Measurements from ENCODE around the gene SAG.

SAG gene

DNA sequence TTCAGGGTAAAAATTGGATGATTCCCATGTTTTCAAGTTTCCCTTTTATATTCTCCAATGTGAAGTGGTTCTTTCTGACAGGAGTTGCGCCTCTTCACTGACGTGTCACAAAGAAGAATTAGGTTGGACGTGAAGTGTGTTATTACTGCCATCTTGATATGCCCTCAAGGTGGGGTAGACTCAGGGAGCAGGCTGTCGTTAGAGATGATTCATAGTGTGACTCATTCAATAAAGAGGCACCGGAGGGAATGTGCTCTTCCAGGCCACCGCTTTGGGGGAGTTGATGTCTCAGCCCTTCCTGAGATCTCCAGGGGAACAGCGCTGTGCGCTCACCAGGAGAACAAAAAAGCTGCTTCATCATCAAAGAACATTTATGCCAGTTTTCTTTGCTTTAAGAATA, 43.1 kb downstream of the SAG start:
- DNase-seq: peak in 40 of 42 donors; percentile 31 to 93 (median 71)
- intact Hi-C loops (cut with DNase I): loop anchor here (5.0 to 10.0 kb wide), 2 partner anchors 37 to 84 kb away; no protein-coding TSS in a partner anchor

DNA sequence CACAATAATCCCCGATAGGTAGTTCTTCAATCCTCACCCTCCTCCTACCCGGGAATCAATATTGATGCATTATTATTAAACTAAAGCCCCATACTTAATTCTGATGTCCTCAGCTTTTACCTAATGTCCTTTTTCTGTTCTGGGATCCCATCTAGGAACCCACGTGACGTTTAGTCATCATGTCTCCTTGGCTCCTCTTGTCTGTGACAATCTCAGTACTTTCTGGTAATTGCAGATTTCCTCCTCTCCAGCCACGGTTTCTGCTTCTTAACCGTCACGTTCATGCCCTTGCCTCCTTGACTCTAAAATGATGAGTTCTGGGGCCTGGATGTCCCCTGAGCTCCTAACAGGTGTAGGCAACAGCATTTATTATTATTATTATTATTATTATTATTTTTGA, 43.8 kb downstream of the SAG start:
- DNase-seq: no peak

DNA sequence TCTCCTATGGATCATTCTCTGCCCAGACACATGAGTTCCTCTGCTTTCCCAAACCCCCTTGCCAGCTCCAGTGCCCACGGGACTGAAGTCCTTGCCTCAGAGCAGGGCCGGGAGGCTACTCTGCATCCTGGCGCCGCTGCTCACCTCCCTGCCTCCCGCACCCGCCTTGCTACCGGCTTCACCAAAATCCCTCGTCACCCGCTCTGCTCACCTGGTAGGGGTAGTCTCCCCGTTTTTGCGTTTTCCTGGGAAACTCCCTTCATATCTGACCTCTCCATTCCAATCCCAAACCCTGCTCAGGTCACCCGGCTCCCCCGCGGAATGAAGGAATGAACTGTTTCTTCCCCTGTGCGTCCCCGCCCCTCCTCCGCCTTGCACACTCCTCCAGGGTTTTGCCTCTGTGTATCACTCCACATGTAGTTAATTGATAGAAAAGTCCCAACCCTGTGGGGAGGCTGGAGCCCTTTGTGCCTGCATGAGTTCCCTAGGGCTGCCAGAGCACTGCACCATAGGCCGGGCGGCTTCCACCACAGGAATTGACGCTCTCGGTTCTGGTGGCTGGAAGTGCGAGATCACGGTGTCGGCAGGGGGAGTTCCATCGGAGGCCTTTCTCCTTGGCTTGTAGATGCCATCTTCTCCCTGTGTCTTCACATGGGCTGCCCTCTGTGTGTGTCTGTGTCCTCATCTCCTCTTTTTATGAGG, 44.7 kb downstream of the SAG start:
- no peak for DNase-seq
- intact Hi-C loops (cut with DNase I): loop anchor here (5.0 to 10.0 kb wide), 2 partner anchors 35 to 83 kb away; no protein-coding TSS in a partner anchor

More for the DNA sequence above, 43.8 kb downstream of the SAG start:
- intact Hi-C loops (cut with DNase I): loop anchor here (5.0 to 10.0 kb wide), 2 partner anchors 36 to 83 kb away; no protein-coding TSS in a partner anchor

DNA sequence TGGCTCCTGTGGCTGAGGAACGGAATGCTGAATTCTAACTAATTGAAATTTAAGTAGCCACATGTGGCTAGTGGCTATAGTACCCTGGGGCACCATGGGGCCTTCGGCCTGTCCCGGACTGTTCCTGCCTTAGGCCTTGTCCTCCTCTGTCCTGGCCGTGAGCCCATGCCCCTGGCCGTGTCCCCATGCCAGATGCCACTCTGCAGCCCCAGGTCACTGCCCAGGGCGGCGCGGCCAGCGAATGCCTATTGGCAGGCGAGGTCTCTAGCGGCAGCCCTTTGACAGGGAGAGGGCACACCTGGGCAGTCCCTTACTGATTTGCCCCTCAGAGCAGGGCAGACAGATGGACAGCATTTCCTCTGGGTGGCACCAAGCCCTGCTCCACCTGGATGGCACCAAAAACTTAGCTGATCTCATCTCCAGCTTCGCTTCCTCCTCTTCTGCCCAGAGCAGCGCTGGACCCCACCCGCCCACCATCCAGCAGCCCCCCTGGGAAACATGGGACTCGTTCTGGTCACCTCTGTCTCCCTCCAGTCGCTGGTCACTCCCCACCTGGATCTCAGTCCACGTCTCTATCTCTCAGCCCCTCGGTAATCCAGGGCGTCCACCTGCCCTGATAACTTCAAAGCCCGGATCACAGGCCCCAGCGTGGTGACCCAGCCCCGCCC, 45.6 kb downstream of the SAG start:
- intact Hi-C loops (cut with DNase I): loop anchor here (5.0 to 10.0 kb wide), 2 partner anchors 34 to 82 kb away; no protein-coding TSS in a partner anchor
- DNase-seq: no peak

DNA sequence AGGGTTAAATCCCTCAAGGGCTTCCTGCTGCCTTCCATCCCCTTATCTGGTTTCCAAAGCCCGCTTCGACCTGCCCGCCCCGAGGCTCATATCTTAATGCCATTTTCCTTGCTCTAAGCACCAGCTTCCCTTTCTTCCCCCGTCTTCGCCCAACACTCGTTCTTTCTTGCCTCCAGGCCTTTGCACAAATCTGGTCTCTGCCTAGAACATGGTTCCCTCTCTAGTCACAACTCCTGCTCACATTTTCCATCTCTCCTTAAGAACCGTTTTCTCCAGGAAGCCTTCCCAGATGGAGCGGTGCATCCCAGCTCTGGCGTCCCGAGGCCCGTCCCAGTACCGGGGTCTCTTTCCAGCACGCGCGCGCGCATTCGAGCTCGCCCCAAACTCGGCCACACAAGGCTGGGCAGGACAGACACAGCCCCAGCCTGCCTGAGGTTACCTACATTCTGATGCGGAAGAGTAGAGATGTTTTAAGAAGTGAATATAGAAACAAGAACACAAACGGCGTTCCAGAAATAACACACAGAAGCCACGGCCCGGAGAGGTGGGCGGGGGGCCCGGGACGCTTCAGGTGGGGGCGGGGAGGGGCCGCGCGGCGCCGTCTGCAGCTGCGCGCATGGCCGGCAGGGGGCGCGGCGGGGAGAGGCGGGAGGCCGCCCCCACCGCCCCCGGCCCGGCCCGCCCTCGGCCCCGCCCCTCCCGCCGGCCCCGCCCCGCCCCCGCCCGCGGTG, 46.3 kb downstream of the SAG start, which contains the start of gene DGKD:
Gene DGKD, plus strand, starts transcription at position 726 of the 731 bp plus-strand sequence. CDS start 25 bp downstream, outside the sequence.
- DNase-seq: peak in 33 of 42 donors; percentile 36 to 83 (median 65)
- intact Hi-C loops (cut with DNase I): loop anchor here (5.0 to 10.0 kb wide), 2 partner anchors 33 to 81 kb away; no protein-coding TSS in a partner anchor

DNA sequence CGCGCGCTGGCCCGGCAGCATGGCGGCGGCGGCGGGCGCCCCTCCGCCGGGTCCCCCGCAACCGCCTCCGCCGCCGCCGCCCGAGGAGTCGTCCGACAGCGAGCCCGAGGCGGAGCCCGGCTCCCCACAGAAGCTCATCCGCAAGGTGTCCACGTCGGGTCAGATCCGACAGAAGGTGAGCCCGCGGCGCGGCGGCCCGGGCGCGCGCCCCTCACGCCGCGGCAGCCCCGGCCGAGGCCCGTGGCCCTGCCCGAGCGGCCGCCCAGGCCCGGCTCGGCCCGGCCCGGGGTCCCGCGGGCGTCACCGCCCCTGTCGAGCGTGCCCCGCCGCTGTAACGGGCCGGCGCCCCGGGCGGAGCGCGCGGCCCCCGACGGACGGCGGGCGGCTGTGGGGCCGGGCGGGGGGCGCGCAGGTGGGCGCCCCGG, 46.9 kb downstream of the SAG start:
- intact Hi-C loops (cut with DNase I): loop anchor here (5.0 to 10.0 kb wide), 2 partner anchors 33 to 80 kb away; no protein-coding TSS in a partner anchor

DNA sequence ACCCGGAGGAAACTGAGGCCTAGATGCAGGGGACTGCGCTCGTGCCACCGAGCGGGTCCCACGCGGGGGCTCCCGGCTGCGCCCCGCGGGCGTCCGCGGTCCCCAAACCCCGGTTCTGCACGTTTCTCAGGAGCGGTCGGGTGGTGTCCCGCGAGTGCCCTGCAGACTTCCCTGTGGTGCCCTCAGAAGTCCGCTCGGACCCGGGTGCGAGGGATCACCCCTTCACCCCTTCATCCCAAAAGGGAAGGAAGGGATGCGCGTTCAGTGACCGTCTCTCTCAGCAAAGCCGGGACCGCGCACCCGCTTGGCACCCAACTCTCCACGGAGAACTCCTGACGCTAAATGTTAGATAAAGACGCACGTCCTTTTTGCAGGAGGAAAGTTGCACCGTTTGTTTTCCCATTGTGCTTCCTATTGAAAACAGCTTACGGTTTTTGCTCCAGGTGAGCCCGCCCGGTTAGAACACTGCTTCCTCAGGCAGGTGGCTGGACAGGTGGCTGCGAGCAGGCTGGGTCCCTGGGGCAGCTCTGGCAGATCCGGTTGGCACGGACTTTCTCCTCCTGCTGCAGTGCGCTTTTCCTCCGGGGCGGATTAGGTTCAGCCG, 47.5 kb downstream of the SAG start:
- DNase-seq: peak in 28 of 42 donors; percentile 13 to 70 (median 45)
- intact Hi-C loops (cut with DNase I): loop anchor here (5.0 to 10.0 kb wide), 2 partner anchors 32 to 80 kb away; no protein-coding TSS in a partner anchor

More for the DNA sequence above, 46.9 kb downstream of the SAG start:
- peak in 1 of 42 donors; percentile 49 for DNase-seq

DNA sequence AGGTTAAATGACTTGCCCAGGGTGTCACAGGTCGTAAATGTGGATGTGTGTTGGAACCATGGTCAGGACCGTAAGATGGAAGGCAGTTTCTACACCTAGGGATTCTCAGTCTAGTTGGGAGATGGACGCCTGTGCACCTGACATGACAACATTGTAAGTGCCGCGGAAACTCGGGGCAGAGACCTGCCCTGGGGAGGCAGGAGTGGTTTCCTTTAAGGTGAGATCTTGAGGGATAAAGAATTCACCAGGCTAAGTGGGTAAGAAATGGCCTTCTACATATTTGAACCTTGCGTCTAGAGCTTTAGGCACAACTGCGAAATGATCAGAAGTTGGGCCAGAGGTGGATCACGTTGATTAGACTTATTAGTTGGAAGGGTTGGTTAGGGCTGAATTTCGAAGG, 48.3 kb downstream of the SAG start:
- DNase-seq: peak in 2 of 42 donors; percentile 4 to 12
- intact Hi-C loops (cut with DNase I): loop anchor here (10.0 kb wide), 1 partner anchor 79 kb away; no protein-coding TSS in a partner anchor

DNA sequence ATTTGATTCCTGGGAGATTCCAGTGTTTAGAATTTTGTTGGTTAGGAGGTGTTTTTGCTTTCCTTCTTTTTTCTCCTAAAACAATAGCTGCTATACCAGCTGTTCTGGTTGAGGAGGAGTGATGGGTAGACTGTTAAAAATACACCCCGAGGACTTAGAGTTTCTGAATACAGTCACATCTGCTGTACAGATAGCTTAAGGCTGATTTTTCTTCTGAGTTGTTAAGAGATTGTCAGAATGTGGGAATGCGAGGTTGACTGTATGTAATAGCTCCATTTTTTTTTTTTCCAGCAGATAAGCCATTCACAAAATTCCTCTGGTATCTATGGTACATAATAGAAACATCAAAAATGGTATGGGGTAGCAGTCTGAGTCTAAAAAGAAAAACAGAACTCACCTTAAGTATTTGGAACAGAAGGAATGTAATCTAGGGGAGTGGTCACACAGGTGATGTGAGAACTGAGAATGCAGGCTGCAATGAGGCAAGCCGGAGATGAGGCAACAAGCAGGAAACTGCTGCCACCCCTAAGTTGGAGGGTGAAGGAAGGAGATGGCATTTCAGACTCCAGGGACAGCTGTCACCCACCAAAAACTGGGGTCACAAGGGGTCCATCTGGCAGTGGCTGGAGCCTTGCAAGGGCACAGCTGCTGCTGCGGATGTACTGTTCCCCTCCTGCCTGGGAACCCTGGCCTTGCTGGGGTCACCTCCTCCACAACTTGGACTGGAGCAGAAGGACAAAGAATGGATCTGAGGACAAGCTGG, 49.1 kb downstream of the SAG start:
- intact Hi-C loops (cut with DNase I): loop anchor here (10.0 kb wide), 1 partner anchor 78 kb away; no protein-coding TSS in a partner anchor
- DNase-seq: peak in 2 of 42 donors; percentile 5 to 12

DNA sequence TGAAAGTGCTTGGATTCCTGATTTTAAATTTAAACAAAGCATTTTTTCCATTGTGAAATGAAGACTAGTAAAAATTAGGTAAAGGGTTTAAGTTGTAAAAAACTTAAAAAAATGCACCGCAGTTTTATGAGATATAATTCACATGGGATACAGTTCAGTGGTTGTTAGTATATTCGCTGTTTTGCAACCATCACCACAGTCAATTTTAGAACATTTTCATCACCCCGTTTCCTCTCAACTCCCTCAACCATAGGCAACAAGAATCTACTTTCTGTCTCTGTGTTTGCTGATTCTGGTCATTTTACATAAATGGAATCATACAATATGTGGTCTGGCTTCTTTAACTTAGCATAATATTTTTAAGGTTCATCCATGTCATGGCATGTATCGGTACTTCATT, 50.7 kb downstream of the SAG start:
- intact Hi-C loops (cut with DNase I): loop anchor here (10.0 kb wide), 1 partner anchor 76 kb away; no protein-coding TSS in a partner anchor
- DNase-seq: no peak

DNA sequence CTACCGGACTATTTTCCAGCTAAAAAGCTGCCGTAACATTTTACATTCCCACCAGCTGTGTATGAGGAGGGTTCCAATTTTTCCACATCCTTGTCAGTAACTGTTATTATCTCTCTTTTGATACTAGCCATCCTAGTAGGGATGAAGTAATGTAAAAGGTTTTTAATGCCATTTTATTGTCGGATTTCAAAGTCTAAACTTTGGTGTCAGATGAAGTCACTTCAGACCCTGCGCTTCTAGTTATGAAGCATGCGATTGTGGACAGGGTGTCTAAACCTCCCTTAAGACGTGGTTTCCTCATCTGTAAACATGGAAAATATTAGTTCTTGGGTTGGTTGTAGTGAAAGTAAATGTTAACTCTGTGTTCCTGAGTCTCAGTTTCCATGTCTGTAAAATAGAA, 51.3 kb downstream of the SAG start:
- intact Hi-C loops (cut with DNase I): loop anchor here (10.0 kb wide), 1 partner anchor 76 kb away; no protein-coding TSS in a partner anchor

DNA sequence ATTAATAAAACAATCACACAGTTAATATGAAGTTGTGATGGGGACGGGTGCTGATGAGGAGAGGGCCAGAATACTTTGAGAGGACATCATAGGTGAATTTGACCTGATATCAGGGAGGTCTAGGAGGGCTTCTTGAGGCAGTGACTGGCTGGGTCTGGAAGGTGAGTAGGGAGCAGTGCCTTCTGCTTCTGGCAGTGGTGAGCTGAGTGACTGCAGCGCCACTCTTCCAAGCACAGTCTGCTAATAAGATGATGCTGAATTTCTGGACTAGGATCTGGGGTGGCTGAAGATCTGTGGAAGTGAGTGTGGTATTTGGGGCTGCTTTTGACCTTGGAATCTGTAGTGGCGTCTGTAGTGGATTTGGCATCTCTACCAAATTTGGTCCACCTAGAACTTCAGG, 52.2 kb downstream of the SAG start:
- intact Hi-C loops (cut with DNase I): loop anchor here (10.0 kb wide), 1 partner anchor 75 kb away; no protein-coding TSS in a partner anchor
- no peak for DNase-seq

More for the DNA sequence above, 51.3 kb downstream of the SAG start:
- peak in 1 of 42 donors; percentile 0 for DNase-seq

DNA sequence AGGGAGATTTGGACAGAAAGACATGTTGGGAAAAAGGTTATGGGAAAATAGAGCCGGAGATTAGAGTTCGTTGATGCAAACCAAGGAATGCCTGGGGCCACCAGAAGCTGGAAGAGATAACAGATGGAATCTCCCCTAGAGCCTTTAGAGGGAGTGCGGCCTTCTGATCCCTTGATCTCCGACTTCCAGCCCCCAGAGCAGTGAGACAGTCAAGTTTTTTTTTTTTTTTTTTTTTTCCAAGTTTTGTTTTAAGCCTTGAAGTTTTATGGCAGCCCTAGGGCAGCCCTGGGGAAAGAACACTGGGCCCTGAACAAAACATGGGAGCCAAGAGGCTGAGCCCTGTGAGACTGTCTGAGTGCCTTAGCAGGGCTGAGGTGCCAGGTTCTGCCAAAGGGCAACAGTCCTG, 53.2 kb downstream of the SAG start:
- intact Hi-C loops (cut with DNase I): no loop called here
- DNase-seq: peak in 1 of 42 donors; percentile 5

DNA sequence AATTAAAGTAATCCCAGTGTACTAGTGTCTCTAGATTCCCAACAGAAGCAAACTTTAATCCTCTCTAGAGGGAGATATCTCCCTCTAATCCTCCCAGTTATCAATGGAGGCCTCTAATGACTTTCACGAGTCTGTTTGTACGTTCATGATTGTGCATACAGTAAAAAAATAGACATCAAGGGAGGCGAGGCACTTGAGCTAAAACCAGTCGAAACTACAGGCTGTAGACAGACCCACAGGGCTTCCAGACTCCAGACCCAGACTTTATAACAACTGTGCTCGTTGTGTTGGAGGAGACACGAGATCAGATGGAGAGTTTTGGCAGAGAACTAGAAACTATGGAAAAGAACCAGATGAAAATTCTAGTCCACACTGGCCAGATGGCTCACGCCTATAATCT, 53.7 kb downstream of the SAG start:
- intact Hi-C loops (cut with DNase I): no loop called here
- peak in 1 of 42 donors; percentile 6 for DNase-seq

DNA sequence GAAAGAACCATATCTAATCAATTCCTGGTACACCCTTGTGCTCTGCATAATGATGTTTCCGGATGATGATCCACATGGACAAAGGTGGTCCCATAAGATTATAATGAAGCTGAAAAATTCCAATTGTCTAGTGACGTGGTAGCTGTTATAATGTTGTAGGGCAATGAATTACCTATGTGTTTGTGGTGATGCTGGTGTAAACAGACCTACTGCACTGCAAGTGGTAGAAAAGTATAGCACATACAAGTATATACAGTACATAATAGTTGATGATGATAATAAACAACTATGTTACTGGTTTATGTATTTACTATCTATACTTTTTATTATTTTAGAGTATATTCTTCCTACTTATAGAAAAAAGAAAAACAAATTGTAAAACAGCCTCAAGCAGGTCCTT, 55.1 kb downstream of the SAG start:
- intact Hi-C loops (cut with DNase I): no loop called here

DNA sequence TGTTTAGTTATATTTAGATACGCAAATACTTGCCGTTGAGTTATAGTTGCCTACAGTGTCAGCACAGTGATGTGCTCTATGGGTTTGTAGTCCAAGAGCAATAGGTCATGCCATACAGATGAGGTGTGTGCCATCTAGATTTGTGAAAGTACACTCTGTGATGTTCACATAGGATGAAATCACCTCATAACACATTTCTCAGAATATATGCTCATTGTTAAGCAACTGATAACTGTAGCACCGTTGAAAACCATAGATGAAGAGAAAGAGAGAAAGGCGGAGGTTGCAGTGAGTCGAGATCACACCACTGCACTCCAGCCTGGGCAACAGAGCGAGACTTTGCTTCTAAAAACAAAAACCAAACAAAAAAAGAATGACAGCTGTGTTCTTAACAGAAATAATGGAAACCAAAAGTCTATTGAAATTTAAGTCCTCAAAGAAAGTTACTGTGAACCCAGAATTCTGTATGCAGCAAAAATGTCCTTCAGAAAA, 56.2 kb downstream of the SAG start:
- DNase-seq: no peak
- intact Hi-C loops (cut with DNase I): no loop called here

More for the DNA sequence above, 55.1 kb downstream of the SAG start:
- DNase-seq: no peak

DNA sequence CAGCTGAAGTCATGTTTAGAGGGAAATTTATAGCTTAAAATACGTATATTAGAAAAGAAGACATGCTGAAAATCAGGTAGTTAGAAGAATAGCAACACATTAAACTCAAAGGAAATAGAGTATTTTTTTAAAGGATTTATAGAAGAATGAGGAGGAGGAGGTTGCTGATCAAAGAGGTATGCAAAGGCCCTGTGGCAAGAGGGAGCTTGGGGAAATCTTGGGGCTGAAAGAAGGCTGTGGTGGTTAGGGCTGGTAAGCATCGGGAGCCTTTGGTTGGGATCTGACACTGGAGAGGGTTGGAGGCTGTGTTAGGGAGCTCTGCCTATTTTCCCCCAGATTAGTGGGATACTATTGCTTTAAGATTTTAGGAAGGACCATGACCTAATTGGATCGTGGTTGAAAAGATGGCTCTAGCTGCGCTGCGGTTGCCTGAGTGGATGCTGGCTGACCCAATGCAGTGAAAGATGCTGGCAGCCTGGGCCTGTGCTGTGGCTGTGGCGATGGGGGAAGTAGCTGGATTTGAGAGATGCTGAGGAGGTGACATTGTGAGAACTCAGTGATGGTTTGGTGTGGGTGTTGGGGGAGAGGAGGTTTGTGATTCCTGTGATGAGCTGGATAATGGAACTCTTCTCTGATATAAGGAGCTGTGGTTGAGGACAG, 58.4 kb downstream of the SAG start:
- DNase-seq: peak in 9 of 42 donors; percentile 14 to 68 (median 49)
- intact Hi-C loops (cut with DNase I): no loop called here

Measured in head of caudate nucleus (tissue), 42 donors.